Measurements from ENCODE around the gene MIOS. TPM values are rescaled to one million over a fixed set of nuclear protein-coding genes. Genes with fewer than 3 reads are reported as not detected.
"Not testable (repeated sequence)": the region's sequence is repeated elsewhere in the genome, so short reads cannot be mapped to it uniquely, and the experiment has no call there.

Gene MIOS
- total and polyA plus RNA-seq, 3 experiments from 2014 or later, result 18.8 to 38.7 (median 38.2) TPM

- peaks cover 18 to 38% (median 27%) of the 10 kb centered on the region in 3 donors for H3K36me3 Mint-ChIP-seq
Measured at GRCh38 chr7:7656459-7656858, 89.8 kb downstream of the MIOS start.

More at GRCh38 chr7:7656459-7656858, 89.8 kb downstream of the MIOS start:
- H3K4me3 Mint-ChIP-seq; H3K36me3 ChIP-seq (ENCODE audit: insufficient read depth, low read length); DNase-seq; H3K27ac ChIP-seq (ENCODE audit: low read depth, low read length); H3K27me3 ChIP-seq (ENCODE audit: insufficient read depth, low read length, poor library complexity, severe bottlenecking); H3K27me3 Mint-ChIP-seq; CTCF ChIA-PET; H3K4me3 ChIP-seq (ENCODE audit: low read length); H3K9me3 ChIP-seq (ENCODE audit: low read length); H3K4me1 ChIP-seq (ENCODE audit: insufficient read depth, low read length); POLR2A ChIA-PET: not testable (repeated sequence)
- H3K9me3 Mint-ChIP-seq, result peaks cover 0 to 21% (median 14%) of the 10 kb centered on the region in 5 donors
- peaks cover 50 to 65% (median 58%) of the 10 kb centered on the region in 3 donors for H3K4me1 Mint-ChIP-seq
- peak overlapping the region in 1 of 8 donors; percentile 48 for H3K27ac Mint-ChIP-seq

Other genes with a start within 250 kb of the MIOS start
- not detected for gene COL28A1, start 31.0 kb upstream of the MIOS start, total RNA-seq
- gene COL28A1, start 31.0 kb upstream of the MIOS start, polyA plus RNA-seq, result not detected
- gene UMAD1, start 73.9 kb downstream of the MIOS start, total RNA-seq, result 10 to 100 TPM; 13.5 to 14.8 TPM
- gene UMAD1, start 73.9 kb downstream of the MIOS start, polyA plus RNA-seq, result 27.4 TPM
- 100 to 1,000 TPM; 145 to 149 TPM for gene RPA3, start 151.7 kb downstream of the MIOS start, total RNA-seq
- gene RPA3, start 151.7 kb downstream of the MIOS start, polyA plus RNA-seq, result 94.9 TPM